ENCODE measurements around the gene NPTX1.

Gene NPTX1

DNA sequence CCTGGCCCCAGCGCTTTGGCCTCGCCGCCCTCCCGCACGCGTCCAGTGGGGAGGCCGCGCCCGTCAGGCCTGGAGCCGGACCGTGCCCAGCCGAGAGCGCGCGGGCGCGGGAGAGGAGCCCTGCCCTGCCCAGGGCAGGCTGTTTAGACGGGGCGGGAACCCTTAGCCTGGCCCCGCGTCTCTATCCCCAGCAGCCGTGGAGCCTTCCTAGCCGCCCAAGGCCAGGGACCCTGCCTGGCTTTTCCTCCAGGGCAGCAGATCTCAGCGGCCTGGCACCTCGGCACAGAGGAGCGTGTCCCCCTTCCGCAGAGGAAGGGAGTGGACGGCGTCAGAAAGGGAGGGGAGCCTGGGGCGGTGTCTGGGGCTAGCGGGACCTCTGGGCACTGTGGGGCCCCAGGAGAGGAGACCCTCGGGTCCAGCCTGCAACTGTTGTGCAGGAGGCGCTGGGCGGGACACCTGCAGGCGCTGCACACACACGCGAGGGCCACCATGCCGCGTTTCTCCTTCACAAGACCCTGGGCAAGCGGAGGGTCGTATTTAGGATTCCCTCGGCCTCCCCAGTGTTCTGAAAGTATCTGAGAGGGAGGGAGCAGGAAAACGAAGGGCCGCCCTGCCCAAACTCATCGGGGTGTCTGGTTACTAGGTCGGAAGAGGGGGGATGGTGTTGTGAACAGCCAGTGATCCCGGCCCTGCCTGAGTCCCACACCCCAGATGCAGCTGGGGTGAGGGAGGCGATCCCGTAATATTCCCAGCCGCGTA, 2.3 kb upstream of the NPTX1 start:
- no peak for DNase-seq (ENCODE audit: low read depth)

DNA sequence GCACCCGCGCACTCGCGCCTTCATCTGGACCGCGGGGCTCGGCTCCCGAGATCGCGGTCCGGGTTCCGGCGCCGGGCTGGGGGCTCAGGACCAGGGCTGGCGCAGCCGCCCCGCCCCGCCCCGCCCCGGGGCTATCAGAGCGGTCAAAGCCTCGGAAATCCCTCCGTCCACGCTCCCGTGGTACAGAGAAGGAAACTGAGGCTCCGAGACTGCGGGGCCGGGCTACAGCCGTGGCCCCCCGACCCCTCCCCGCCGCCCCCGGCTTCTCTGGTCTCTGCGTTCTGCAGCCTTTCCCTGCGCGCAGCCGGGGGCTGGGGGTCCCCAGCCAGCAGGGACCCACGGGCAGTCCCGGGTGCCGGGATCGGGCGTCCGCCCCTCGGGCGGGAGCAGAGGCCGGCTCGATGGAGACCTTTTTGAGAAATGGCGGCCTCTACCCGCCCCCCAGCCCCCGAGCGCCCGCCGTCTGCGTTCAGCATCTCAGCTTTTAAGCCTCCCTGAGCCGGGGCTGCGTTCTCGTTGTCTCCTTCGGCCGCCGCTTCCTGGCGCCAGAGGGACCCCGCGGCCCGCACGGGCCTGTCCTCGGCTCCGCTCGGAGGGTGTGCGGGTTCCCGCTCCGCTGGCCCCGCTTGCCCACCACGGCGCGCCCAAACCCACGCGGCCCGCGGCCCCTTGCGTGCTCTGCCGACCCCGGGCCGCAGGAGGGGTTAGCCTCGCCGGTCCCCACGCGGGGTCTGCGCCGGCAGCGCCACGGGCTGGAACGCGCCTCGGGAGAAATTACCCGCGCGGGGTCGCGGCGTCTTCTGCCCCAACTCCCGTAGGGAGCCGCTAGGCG, 1.5 kb upstream of the NPTX1 start:
- no peak for DNase-seq (ENCODE audit: low read depth)

DNA sequence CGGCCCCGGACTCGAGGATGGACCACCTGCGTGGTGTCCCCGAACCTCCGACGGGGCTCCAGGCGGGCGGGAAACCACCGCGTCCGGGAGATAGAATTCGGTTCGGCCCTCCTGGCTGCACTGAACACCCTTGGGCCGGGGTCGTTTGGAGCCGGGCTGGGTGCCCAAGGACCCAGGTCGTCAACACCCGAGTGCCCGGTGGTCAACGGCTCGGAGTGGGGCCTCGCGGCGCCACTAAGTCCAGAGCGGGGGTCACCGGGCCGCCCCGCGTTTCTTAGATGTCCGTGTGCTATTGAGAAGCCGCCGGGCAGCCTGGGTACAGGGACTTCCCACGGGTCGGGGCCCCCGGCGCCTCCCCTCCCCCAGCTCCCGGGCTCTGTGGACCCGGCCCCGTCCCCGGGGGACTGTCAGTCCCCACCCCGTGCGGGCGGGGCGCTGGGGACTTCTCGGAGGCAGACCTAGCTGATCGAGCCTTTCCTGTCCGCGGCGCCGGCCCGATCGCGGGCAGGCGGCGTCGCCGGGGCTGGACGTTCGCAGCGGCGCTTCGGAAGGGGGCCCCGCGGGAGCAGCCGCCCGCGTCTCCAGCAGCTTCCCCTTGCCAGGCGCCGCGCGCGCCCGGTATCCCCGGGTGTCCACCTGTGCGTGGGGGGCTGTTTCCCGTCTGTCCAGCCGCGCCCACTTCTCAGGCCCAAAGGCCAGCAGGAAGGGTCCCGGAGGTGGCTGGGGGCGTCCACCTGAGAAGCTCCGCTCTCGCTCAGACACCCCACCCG, 655 bp upstream of the NPTX1 start:
- no peak for DNase-seq (ENCODE audit: low read depth)

DNA sequence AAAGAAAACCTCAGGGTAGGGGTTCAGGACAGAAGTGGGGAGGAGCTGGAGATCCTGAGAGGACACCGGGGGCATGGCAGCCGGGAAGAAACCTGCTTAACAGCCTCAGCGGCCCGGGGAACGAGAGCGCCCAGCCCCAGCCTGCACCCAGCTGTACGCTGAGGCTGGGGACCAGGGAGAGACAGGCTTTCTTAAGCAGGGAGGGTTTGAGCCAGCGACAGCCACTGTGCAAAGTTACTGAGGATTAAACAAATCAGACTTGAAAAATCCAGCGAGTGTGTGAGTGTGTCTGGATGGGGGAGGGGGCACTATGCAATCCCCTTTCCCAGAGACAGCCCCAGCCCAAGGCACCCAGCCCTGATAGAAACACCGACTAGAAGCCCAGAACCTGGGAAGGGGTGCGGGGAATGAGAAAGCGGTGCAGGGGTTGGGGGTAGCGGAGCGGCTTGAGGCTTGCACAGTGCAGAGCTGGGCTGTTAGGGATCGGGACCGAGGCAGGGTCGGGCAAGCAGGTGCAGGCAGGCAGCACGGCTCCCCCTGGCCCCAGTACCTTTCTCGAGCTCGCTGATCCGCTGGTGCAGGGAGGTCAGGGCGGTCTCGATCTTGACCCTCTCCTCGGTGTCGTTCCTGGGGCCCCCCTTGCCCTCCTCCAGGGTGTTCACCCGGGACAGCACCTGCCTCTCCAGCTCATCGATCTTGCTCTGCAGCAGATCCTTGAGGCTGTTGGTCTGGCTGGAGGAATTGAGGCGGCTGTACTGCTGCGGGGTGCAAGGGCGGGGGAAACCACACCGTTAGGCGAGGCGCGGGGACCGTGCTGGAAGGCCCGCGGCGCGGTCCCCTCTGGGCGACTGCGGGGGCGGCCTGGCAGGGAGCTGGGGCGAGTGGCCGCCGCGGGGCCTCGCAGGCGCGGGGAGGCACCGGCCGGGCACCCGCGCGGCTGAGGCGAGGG, 1.2 kb downstream of the NPTX1 start:
- no peak for DNase-seq (ENCODE audit: low read depth)

DNA sequence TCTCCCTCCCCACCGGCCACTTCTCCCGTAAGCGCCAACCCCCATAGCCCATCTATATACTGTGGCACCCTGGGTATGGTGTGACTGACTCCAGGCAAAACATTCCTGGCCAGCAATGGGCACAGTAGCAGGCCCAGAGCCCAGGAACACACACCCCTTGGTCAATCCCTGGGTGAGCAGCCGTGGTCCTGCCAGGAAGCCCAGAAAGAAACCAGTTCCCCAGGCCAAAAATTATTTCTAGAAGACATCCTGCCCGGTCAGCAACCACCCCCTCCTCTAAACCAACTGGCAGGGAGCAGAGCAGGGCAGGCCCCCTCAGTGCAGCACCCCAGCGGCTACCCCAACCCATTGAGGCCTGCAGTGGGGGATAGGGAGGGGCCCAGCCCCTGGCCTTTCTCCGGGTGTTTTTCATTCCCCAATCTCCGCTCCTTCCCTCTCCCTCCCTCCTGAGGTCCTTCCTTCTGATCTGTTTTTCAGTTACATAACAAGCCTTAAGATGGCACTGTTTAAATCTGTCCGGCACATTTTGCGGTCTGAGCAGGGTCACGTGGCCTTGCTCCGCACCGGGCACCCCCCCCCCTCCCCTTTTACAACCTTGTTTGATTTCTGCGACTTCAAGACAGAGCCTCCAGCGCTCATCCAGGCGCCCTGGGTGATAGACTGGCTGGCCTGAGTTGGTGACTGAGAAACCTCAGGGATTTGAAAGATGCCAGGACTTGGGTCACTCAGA, 2.0 kb downstream of the NPTX1 start:
- DNase-seq (ENCODE audit: low read depth) = no peak

DNA sequence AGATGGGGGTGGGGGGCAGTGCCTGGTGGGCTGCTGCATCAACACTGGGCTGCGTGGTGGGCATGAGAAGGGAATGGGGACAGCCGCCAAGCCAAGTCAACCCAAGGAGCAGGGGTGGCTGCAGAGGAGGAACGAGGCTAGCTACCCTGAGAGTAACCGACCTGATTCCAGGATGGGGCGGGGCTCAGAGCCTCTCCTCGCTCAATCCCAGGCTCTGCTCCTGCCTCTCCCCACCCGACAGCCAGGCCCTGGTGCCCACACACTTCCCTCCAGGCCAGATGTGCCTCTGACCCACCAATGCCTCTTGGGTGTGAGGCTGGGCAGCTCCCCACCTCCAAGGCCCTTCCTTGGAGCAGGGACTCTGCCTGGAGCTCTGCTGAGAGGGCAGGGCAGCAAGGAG, 2.7 kb downstream of the NPTX1 start:
- no peak for DNase-seq (ENCODE audit: low read depth)

DNA sequence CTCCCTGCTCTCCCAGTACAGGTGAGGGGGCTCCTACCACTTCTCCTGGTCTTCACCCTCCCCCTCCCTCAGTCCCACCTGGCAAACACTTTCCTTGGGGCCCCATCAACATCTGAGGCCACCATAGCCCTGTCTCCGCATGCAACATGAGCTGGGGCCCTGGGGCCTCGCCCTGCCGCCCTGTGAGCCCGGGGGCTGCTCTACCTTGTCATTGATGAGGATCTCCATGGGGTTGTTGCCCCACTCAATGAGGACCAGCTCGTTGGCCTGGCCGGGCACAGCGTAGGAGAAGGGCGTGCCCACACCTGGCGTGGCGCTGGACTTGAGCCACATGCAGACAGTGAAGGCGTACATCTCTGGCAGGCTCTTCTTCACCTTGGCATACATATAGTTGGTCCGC, 3.4 kb downstream of the NPTX1 start:
- DNase-seq (ENCODE audit: low read depth) = no peak

DNA sequence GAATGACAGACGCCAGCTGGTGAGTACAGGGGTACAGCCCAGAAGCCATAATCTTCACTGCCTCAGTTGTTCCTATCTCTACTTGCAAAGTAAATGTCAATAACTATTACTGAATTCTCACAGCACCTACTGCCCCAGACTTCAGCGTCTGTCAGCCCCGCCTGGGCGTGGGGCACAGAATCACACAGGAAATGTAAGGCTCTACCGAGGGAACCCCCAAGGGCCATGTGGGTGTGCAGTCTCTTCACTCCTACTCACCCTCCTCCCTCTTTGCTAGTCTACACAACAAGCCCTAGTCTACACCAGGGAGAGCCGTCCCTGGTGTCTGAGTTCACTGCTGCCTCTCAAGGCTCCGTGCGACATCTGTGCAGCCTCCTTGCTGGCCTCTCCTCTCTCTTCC, 4.5 kb downstream of the NPTX1 start:
- no peak for DNase-seq (ENCODE audit: low read depth)

DNA sequence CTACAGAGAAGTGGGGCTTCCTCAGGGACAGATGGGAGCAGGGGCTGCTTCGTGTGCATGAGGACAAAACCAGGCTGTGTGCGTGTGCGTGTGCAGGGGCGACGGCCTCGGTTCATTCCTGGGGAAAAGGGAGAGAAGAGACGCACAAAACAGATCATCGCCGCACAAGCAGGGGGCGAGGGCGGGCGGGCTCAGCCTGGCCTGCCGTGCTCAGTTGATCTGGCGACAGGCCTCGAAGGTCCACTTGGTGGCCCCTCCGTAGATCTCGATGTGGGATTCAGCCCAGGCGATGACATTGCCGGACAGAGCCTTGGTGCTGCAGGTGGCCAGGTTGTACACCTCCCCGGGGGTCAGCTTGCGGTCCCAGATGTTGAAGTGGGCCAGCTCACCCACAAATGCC, 5.8 kb downstream of the NPTX1 start:
- no peak for DNase-seq (ENCODE audit: low read depth)

DNA sequence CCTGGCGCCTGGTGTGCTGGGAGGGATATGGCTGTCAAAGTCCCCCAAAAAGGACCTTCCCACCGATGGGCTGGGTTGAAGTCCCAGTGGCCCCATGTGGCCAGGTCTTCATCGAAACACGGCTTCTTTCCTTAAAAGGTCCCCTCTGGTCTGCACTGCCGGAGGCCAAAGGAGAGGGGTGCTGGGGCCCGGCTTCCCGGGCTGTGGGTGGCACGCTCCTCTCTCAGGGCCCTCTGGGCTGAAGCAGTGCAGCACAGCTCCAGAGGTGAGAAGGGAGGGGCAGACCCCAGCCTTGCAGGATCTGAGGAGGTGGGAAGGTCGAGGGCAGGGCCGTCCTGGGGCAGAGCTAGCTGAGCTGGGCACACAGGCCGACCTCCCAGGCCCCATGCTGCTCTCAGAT, 6.7 kb downstream of the NPTX1 start:
- DNase-seq (ENCODE audit: low read depth) = no peak

DNA sequence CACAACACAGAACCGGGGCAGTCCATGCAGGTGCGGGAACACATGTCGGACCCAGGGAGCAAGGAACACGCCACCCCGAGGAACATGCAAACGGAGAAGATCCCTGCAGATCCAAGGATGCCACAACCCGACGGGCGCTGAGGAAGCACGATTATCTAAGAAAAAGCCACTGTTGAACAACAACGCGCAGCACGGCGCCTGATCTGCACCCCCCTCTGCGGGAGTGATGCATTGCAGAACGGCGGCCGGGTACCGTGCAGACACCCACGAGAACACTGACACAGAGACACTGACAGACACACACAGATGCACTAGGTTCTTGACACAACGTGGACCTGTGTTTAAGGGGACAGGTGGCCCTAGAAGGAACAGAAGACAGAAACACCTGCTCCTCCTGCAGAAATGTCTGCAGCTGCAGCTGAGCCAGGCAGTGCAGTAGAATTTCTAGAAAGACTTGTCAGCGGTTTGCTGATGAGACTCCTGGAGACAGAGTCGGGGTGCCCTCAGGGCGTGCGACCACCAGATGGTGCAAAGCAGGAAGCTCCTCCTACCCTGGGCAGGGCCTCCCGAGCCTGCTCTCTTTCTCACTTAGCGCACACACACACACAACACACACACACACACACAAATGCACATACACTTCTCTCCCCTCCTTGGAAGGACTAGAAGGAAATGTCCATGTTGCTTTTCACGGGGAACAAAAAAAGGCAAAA, 7.5 kb downstream of the NPTX1 start:
- DNase-seq (ENCODE audit: low read depth) = no peak

DNA sequence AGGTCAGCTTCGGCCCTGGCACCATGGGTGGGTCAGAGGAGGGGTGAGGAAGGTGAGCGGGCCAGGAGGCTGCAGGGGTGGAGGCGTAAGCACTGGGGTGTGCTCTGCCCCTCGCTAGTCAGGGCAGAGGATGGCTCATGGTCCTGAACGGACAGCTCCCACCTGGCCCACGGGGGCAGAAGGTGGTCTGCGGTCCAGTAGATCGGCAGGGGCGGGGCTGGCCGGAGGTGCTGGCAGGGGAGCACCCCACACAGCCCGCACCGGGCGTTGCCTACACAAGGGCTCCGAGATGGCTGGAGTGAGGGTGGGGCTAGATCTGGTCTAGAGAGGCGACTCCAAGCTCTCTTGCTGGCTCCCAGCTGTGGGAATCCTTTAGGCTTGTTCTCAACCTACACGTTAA, 8.2 kb downstream of the NPTX1 start:
- DNase-seq (ENCODE audit: low read depth) = no peak

DNA sequence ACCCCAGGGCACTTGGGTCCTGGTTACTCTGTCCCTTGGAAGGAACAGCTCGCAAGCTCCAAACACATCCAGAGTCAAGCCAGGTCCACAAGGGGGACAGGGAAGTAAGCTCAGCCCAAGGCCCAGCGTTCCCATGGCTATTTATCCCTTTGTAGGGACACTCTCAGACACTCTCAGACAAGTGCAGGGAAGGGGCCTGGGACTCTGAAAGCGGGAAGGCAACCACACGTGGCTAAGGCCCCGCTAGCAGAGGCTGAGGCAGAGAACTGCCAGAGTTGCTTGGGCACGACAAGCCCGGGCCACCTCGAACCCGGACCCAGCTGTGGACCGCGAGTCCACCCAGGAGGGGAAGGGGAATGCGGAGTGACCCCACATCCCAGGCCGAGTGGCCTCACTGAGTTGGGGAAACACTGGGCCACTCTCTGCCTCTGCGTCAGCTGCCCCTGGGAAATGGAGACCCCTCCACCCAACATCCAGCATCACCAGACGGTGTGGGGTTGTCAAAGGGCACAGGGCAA, 10.2 kb downstream of the NPTX1 start:
- DNase-seq (ENCODE audit: low read depth) = no peak

DNA sequence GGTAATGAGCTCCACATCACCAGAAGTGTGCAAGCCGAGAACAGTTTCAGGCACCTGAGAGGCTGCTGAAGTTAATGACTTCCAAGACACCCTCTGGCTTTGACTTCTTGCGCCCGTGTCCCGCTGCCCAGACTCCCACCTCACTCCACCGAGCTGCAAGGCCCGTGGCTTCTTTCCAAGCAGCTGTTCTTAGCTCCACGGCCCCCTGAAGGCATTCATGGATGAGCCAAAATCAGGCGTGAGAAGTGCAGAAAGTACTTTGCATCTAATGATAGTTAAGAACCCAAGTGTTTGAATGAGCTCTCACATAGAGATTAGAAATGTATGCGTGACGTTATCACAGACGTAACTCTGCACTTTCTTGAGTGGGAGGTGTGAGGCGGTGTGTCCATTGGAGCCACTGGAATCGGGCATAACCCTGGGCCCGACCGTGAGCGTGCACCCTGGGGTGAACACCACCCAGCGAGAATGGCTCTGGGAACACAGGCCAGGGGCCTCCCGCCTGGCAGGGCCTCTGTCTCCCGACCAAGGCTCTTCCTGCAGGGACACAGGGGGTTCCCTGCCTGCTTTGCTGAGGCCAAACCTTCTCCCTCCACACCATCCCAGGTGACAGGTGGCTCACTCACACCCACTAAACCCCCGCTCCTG, 11.0 kb downstream of the NPTX1 start:
- DNase-seq (ENCODE audit: low read depth) = no peak

DNA sequence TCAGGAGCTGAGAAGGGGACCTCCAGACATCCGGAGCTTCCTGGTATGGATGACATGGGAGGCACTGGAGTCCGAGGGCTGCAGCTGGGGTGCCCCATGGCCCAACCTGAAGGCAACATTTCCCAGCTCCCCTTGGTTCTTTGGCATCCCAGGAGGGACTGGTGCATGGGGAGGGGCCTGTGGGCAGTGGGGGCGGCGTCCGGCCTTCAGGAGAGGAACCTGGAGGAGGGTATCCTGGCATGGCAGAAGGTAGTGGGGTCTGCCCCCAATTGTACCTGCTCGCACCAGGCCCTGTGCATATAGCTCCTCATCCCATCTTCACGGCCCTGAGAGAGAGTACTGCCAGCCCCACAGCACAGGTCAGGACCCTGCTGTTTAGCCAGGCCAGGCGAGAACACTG, 11.9 kb downstream of the NPTX1 start:
- DNase-seq (ENCODE audit: low read depth) = no peak

DNA sequence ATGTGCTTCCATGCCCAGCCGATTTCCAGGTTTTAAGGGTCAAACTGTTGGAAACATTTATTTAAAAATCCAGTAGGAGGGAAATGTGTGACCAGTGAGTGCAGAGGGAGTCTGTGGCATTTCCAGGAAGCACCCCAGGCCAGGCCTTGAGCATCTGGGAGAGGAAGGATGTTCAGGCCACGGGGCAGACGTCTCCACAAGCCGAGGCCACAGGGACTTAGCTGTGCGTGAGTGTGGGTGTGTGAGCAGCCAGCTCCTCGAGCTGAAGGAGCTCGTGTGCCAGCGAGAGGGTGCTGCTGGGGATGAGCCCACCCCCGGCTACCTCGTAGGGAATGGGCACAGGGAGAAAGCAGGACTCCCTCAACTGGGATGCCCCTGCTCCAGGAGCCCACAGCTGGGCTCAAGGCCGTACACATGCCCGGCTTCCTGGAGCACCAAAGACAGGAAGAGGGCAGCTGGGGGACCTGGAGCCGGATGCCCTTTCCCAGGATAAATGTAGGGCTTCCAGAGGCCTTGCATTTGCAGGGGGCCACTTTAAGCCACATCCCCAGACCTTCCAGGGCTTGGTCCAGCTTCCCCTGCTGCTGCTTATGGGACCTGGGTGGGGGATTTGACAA, 12.5 kb downstream of the NPTX1 start:
- no peak for DNase-seq (ENCODE audit: low read depth)

DNA sequence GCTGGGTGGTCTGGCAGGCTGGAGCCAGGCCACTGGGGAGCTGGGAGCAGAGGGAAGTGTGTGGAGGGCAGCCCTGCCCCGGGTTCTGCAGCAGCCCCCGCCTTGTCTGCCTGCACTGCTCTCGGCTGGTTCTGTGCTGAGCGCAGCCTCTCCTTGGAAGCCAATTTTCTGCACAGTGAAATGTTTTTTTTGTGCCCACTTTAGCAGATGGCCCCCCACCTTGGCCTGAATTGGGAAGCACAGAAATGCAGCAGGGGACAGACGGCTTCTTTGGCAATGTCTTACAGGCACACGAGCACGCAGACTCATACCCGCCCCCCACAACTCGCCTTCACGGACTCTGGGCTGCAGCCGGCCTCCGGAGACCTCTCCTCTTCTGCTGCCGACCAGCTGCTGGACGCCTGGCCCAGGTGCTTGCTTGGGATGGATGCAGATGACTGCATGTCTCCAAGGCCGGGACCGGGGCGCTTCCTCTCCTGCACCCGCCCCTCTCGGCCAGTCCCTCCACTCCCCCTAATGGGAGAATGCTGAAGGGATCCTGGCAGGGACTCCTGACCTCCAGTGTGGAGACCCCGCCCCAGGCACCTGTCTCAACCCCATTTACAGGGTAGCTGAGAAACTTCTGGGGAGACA, 14.8 kb downstream of the NPTX1 start:
- no peak for DNase-seq (ENCODE audit: low read depth)

DNA sequence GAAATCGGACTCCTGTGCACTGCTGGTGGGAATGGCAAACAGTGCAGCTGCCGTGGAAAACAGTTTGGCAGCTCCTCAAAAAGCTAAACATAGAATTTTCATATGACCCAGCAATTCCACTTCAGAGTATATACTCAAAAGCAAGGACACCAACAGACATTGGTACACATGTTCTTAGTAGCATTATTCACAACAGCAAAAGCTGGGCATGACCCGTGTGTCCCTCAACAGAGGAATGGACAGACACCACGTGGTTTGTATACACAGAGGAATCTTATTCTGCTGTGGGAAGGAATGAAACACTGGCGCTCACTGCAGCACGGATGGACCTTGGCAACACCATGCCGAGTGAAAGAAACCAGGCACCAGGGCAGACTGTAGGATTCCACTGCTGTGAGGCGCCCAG, 16.0 kb downstream of the NPTX1 start:
- no peak for DNase-seq (ENCODE audit: low read depth)

DNA sequence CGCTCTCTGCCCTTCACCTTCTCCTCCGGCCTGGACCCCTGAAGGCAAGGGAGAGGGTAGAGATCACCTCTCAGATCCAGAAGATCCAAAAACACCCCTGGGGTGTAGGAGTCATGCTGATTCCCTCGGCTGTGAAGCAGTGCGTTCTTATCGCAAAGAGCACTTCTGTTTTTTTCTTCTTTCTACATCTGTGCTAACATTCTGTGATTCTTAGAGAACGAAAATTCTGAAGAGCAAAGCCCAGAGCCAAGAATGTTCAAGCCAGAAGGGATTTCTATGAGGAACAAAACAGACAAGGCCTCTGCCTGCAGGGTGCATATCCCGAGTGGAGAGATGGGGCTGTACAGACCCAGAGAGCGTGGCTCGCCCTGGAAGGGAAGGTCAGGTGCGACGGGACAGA, 17.2 kb downstream of the NPTX1 start:
- DNase-seq (ENCODE audit: low read depth) = no peak
